ENCODE data around the gene CDC42BPG.
"Not testable (repeated sequence)": the region's sequence is repeated elsewhere in the genome, so short reads cannot be mapped to it uniquely, and the experiment has no call there.

CDC42BPG gene

DNA sequence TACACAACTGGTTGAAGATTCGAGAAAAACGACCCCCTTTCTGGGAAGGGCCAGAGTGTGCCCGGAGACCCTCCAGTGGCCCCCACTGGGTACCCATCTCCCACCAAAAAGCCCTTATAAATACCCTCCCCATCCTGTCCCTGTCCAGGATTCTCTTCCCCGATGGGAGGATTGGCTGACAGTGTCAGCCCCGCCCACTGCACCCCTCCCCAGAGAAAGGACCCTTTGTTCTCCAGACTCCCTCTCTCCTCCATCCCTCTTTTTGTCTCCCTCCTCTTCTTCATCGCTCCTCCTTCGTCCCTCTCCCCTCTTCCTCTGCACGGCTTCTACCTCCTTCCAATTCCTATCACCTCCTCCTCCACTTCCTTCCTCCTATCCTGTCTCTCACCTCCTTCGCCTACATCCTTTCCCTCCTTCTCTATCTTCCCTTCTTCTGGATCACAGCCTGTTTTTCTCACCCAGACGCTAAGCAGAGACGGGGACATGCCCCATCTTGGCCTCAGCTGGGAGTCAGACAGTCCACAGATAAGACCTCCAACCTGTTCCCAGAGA lies 20.8 kb downstream of the CDC42BPG start:
- Histone ChIP-seq H4K20me1 (ENCODE audit: control insufficient read depth, insufficient read depth, low read depth, low read length) (no peaks in the 10 kb centered on the region), H3K4me1 (ENCODE audit: control insufficient read depth, low read length) (peaks cover 2% of the 10 kb centered on the region), H3K27me3 (ENCODE audit: control insufficient read depth, low read length) (no peaks in the 10 kb centered on the region), H3K4me2 (ENCODE audit: low read length) (no peak overlapping the region), H3K4me3 (ENCODE audit: low read length) (no peak overlapping the region), H3K36me3 (ENCODE audit: control insufficient read depth, low read length) (no peaks in the 10 kb centered on the region), H3K9me2 (replicated peaks; ENCODE audit: control insufficient read depth, low read length) (no peaks in the 10 kb centered on the region), H3K9me3 (ENCODE audit: control insufficient read depth, insufficient read depth, low read length) (no peaks in the 10 kb centered on the region), H3K79me2 (ENCODE audit: control insufficient read depth, low read length) (no peaks in the 10 kb centered on the region), H3F3A (ENCODE audit: control insufficient read depth, insufficient read depth) (no peaks in the 10 kb centered on the region), H3K27ac (ENCODE audit: low read depth, low read length) (no peak overlapping the region)
- TF ChIP-seq EZH2phosphoT487 (IDR thresholded peaks at IDR 0.05; ENCODE audit: borderline replicate concordance, low read length): no peak
- TF ChIP-seq, protein P1, sequence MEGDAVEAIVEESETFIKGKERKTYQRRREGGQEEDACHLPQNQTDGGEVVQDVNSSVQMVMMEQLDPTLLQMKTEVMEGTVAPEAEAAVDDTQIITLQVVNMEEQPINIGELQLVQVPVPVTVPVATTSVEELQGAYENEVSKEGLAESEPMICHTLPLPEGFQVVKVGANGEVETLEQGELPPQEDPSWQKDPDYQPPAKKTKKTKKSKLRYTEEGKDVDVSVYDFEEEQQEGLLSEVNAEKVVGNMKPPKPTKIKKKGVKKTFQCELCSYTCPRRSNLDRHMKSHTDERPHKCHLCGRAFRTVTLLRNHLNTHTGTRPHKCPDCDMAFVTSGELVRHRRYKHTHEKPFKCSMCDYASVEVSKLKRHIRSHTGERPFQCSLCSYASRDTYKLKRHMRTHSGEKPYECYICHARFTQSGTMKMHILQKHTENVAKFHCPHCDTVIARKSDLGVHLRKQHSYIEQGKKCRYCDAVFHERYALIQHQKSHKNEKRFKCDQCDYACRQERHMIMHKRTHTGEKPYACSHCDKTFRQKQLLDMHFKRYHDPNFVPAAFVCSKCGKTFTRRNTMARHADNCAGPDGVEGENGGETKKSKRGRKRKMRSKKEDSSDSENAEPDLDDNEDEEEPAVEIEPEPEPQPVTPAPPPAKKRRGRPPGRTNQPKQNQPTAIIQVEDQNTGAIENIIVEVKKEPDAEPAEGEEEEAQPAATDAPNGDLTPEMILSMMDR (IDR thresholded peaks at IDR 0.05; ENCODE audit: low read depth, low read length, poor library complexity, severe bottlenecking): no peak

DNA sequence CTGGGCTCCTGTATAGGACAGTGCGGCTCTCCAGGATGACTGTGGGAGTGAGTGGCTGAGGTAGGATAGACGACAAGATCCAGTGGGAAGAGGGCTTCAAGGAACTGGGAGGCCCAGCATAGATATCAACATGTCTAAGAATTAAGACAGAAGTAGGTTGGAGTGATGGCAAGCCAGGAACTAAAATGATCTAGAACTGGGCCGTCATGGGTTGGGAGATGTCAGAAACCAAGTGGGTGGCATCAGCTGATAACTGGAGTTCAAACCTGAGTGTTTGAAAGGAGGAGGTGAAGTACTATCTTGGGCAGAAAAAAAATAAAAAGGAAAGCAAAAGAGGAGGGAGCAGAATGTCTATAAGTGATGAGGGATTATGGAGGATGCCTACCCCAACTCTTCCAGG lies 27.0 kb downstream of the CDC42BPG start:
- H3K27me3 ChIP-seq (ENCODE audit: control insufficient read depth, low read length): no peaks in the 10 kb centered on the region
- no peak overlapping the region for H3K4me2 ChIP-seq (ENCODE audit: low read length)
- H3K4me3 ChIP-seq (ENCODE audit: low read length): no peak overlapping the region
- no peak overlapping the region for H3K27ac ChIP-seq (ENCODE audit: low read depth, low read length)
- no peaks in the 10 kb centered on the region for H3K9me3 ChIP-seq (ENCODE audit: control insufficient read depth, insufficient read depth, low read length)
- H3K9me2 ChIP-seq (replicated peaks; ENCODE audit: control insufficient read depth, low read length): no peaks in the 10 kb centered on the region
- TF ChIP-seq EZH2phosphoT487 (IDR thresholded peaks at IDR 0.05; ENCODE audit: borderline replicate concordance, low read length): no peak
- TF ChIP-seq, protein P1 (IDR thresholded peaks at IDR 0.05; ENCODE audit: low read depth, low read length, poor library complexity, severe bottlenecking): no peak
- no peaks in the 10 kb centered on the region for H3K79me2 ChIP-seq (ENCODE audit: control insufficient read depth, low read length)
- peaks cover 4% of the 10 kb centered on the region; the same call in 1 of the 2 replicates for H3F3A ChIP-seq (ENCODE audit: control insufficient read depth, insufficient read depth)
- no peaks in the 10 kb centered on the region for H3K36me3 ChIP-seq (ENCODE audit: control insufficient read depth, low read length)
- peaks cover 20% of the 10 kb centered on the region for H3K4me1 ChIP-seq (ENCODE audit: control insufficient read depth, low read length)
- H4K20me1 ChIP-seq (ENCODE audit: control insufficient read depth, insufficient read depth, low read depth, low read length): no peaks in the 10 kb centered on the region

DNA sequence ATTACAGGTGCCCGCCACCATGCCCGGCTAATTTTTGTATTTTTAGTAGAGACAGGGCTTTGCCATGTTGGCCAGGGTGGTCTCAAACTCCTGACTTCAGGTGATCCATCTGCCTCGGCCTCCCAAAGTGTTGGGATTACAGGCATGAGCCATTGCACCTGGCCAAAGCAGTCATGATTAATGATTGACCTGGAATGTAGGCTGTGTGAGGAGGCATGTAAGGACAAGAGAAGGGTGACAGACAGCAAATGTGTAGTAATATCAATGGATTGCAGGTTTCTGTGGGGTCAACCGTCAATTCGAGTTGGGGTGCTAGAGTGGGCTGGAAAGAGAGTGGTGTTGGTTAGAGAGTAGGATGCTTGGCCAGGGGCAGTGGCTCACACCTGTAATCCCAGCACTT lies 29.0 kb downstream of the CDC42BPG start:
- H3K9me2 ChIP-seq (replicated peaks; ENCODE audit: control insufficient read depth, low read length); H3K4me2 ChIP-seq (ENCODE audit: low read length): not testable (repeated sequence)

DNA sequence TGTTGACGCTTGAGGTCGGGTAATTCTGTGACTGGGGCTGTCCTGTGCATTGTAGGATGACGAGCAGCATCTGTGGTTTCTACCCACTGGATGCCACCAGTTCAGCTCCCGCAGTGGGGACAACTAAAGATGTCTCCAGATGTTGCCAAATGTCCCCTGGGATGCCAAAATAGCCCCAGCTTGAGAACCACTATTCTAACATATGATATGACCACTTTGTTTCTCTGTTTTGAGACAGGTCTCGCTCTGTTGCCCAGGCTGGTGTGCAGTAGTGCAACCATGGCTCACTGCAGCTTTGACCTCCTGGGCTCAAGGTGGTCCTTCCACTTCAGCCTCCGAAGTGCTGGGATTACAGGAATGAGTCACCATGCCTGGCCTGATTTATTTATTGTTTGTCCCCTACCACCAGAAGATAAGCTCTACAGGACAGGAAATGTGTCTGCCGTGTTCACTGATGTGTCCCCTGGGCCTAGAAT lies 29.7 kb downstream of the CDC42BPG start:
- H3K9me2 ChIP-seq (replicated peaks; ENCODE audit: control insufficient read depth, low read length): no peaks in the 10 kb centered on the region
- H3F3A ChIP-seq (ENCODE audit: control insufficient read depth, insufficient read depth): peaks cover 7% of the 10 kb centered on the region; the same call in 1 of the 2 replicates
- H3K4me2 ChIP-seq (ENCODE audit: low read length): peak overlapping the region; percentile 57
- no peaks in the 10 kb centered on the region for H4K20me1 ChIP-seq (ENCODE audit: control insufficient read depth, insufficient read depth, low read depth, low read length)
- peaks cover 25% of the 10 kb centered on the region for H3K4me1 ChIP-seq (ENCODE audit: control insufficient read depth, low read length)
- H3K9me3 ChIP-seq (ENCODE audit: control insufficient read depth, insufficient read depth, low read length): no peaks in the 10 kb centered on the region
- peaks cover 6% of the 10 kb centered on the region for H3K79me2 ChIP-seq (ENCODE audit: control insufficient read depth, low read length)
- H3K27me3 ChIP-seq (ENCODE audit: control insufficient read depth, low read length): no peaks in the 10 kb centered on the region
- TF ChIP-seq, protein P1 (IDR thresholded peaks at IDR 0.05; ENCODE audit: low read depth, low read length, poor library complexity, severe bottlenecking): no peak
- no peak for TF ChIP-seq EZH2phosphoT487 (IDR thresholded peaks at IDR 0.05; ENCODE audit: borderline replicate concordance, low read length)
- peak overlapping the region; percentile 29 for H3K27ac ChIP-seq (ENCODE audit: low read depth, low read length)
- peak overlapping the region; percentile 23 for H3K4me3 ChIP-seq (ENCODE audit: low read length)
- H3K36me3 ChIP-seq (ENCODE audit: control insufficient read depth, low read length): no peaks in the 10 kb centered on the region

More for the DNA sequence above, 29.0 kb downstream of the CDC42BPG start:
- not testable (repeated sequence) for H3K27ac ChIP-seq (ENCODE audit: low read depth, low read length); H3K27me3 ChIP-seq (ENCODE audit: control insufficient read depth, low read length); H3K9me3 ChIP-seq (ENCODE audit: control insufficient read depth, insufficient read depth, low read length); H3K36me3 ChIP-seq (ENCODE audit: control insufficient read depth, low read length); H4K20me1 ChIP-seq (ENCODE audit: control insufficient read depth, insufficient read depth, low read depth, low read length); H3K4me3 ChIP-seq (ENCODE audit: low read length); H3F3A ChIP-seq (ENCODE audit: control insufficient read depth, insufficient read depth); H3K79me2 ChIP-seq (ENCODE audit: control insufficient read depth, low read length)
- peaks cover 24% of the 10 kb centered on the region for H3K4me1 ChIP-seq (ENCODE audit: control insufficient read depth, low read length)
